ENCODE results near the gene XPO1. TPM values are rescaled to one million over a fixed set of nuclear protein-coding genes. Genes with fewer than 3 reads are reported as not detected.

The XPO1 gene
- total RNA-seq, 4 donors from 2014 or later = 49.9 to 70.3 (median 62.2) TPM

GRCh38 chr2:61530749-61531148 is 7.4 kb downstream of the XPO1 start:
- intact Hi-C loops (cut with DNase I; ENCODE audit: low total_unique reads) = no loop called here
- H3K4me3 ChIP-seq (ENCODE audit: low read depth, poor library complexity, severe bottlenecking) = no peak overlapping the region
- 69% methylated on average over 2 of the region's 2 CpGs for WGBS, 2 donors
- no peak for DNase-seq (ENCODE audit: low spot score in 2 of 2)
- TF ChIP-seq POLR2A (IDR thresholded peaks at IDR 0.05) = no peak
- TF ChIP-seq, protein P1, sequence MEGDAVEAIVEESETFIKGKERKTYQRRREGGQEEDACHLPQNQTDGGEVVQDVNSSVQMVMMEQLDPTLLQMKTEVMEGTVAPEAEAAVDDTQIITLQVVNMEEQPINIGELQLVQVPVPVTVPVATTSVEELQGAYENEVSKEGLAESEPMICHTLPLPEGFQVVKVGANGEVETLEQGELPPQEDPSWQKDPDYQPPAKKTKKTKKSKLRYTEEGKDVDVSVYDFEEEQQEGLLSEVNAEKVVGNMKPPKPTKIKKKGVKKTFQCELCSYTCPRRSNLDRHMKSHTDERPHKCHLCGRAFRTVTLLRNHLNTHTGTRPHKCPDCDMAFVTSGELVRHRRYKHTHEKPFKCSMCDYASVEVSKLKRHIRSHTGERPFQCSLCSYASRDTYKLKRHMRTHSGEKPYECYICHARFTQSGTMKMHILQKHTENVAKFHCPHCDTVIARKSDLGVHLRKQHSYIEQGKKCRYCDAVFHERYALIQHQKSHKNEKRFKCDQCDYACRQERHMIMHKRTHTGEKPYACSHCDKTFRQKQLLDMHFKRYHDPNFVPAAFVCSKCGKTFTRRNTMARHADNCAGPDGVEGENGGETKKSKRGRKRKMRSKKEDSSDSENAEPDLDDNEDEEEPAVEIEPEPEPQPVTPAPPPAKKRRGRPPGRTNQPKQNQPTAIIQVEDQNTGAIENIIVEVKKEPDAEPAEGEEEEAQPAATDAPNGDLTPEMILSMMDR (IDR thresholded peaks at IDR 0.05) = no peak

DNA sequence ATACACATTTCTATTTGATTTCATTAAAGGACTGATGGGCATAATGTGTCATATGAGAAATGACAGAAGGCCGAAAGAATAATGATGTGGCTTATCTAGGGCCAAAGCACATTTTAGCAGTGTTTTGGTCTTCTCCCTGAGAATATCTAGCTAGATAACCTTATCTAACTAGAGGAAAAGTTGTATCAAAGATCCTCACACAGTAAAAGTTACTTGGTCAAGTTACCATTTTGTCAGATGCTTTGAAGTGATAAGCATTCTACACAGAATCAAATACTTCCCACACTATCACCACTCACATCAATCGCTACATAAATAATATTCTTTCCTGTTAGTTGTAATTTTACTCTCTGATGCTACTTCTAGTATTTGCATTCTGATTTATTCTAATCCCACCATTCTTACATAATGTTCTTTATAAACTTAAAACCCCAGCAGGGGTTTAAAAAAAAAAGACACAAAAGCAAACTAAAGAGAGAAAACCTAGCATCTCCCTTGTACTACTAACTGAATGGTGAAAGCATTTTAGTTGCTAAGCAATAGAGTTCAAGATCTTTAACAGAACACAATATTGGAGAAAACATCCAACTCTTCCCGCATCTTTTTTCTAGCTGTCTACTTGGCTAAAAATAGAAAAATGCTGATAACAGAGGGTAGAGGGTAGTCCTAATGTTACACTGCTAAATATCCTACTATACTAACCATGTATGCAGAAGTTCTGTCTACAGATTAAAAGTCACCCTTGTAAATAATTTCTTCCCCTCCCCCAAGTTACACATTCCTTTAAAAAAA is 8.0 kb downstream of the XPO1 start:
- intact Hi-C loops (cut with DNase I; ENCODE audit: low total_unique reads) = no loop called here
- H3K4me3 ChIP-seq (ENCODE audit: low read depth, poor library complexity, severe bottlenecking) = no peak overlapping the region
- WGBS, 2 donors = 77 to 80% methylated on average over 3 of the region's 3 CpGs
- no peak for DNase-seq (ENCODE audit: low spot score in 2 of 2)
- no peak for TF ChIP-seq POLR2A (IDR thresholded peaks at IDR 0.05)
- TF ChIP-seq, protein P1 (IDR thresholded peaks at IDR 0.05) = no peak

DNA sequence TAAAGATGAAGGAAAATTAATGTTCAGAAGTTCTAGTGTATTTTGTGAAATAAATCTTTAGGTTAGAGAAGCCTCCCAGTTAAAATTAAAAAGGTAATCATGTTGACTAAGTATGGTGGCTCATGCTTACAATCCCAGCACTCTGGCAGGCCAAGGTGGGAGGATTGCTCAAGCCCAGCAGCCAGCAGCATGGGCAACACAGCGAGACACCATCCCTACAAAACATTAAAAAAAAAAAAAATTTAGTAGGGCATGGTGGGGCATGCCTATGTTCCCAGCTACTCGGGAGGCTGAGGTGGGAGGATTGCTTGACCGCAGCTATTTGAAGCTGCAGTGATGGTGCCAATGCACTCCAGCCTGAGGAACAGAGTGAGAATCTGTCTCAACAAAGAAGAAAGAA is 17.9 kb downstream of the XPO1 start:
- no peak for DNase-seq (ENCODE audit: low spot score in 2 of 2)
- WGBS, 2 donors = 76 to 83% methylated on average over 3 of the region's 3 CpGs
- H3K4me3 ChIP-seq (ENCODE audit: low read depth, poor library complexity, severe bottlenecking) = no peak overlapping the region
- no peak for TF ChIP-seq POLR2A (IDR thresholded peaks at IDR 0.05)
- TF ChIP-seq, protein P1 (IDR thresholded peaks at IDR 0.05) = no peak
- intact Hi-C loops (cut with DNase I; ENCODE audit: low total_unique reads) = no loop called here

- no peak overlapping the region for H3K4me3 ChIP-seq (ENCODE audit: low read depth, poor library complexity, severe bottlenecking)
- intact Hi-C loops (cut with DNase I; ENCODE audit: low total_unique reads) = no loop called here
- peak in 1 of 2 donors; percentile 59 for DNase-seq (ENCODE audit: low spot score in 2 of 2)
- TF ChIP-seq, protein P1 (IDR thresholded peaks at IDR 0.05) = no peak
- no peak for TF ChIP-seq POLR2A (IDR thresholded peaks at IDR 0.05)
- WGBS, 2 donors = 80 to 81% methylated on average over 12 of the region's 12 CpGs
Observed at GRCh38 chr2:61512768-61513398, 25.3 kb downstream of the XPO1 start.

GRCh38 chr2:61510674-61511671 is 27.2 kb downstream of the XPO1 start:
- WGBS, 2 donors = 89 to 92% methylated on average over 19 of the region's 19 CpGs
- no peak for DNase-seq (ENCODE audit: low spot score in 2 of 2)
- intact Hi-C loops (cut with DNase I; ENCODE audit: low total_unique reads) = no loop called here
- H3K4me3 ChIP-seq (ENCODE audit: low read depth, poor library complexity, severe bottlenecking) = no peak overlapping the region
- no peak for TF ChIP-seq POLR2A (IDR thresholded peaks at IDR 0.05)
- TF ChIP-seq, protein P1 (IDR thresholded peaks at IDR 0.05) = no peak
